HG03025 (cell line): Measurements from ENCODE around the gene DMD.

Experiments used
- ATAC-seq: cut with Tn5 transposase; IDR thresholded peaks from one replicate; pipeline ENCODE4 v1.9.1; 2021; ENCODE audit warnings: mild to moderate bottlenecking, moderate library complexity; ENCODE audit not compliant: unreplicated experiment, low FRiP score

DMD gene

GRCh38 chrX:32525234-32525633 lies 686.1 kb downstream of the DMD start:
- no peak for ATAC-seq

- ATAC-seq, result no peak
Measured at GRCh38 chrX:32524385-32524784, 687.0 kb downstream of the DMD start.

GRCh38 chrX:32520789-32521188 lies 690.6 kb downstream of the DMD start:
- no peak for ATAC-seq

- no peak for ATAC-seq
Measured at GRCh38 chrX:32514986-32515385, 696.4 kb downstream of the DMD start.

- ATAC-seq, result no peak
Measured at GRCh38 chrX:32501606-32502005, 709.7 kb downstream of the DMD start.

GRCh38 chrX:32496671-32497070 lies 714.7 kb downstream of the DMD start:
- no peak for ATAC-seq

- ATAC-seq, result no peak
Measured at GRCh38 chrX:32495855-32496254, 715.5 kb downstream of the DMD start.

- no peak for ATAC-seq
Measured at GRCh38 chrX:32489125-32489524, 722.2 kb downstream of the DMD start.

- no peak for ATAC-seq
Measured at GRCh38 chrX:32483534-32484136, 727.7 kb downstream of the DMD start.

- no peak for ATAC-seq
Measured at GRCh38 chrX:32480019-32480418, 731.3 kb downstream of the DMD start.

GRCh38 chrX:32472364-32472763 lies 739.0 kb downstream of the DMD start:
- no peak for ATAC-seq

GRCh38 chrX:32455704-32456103 lies 755.6 kb downstream of the DMD start:
- ATAC-seq, result no peak

GRCh38 chrX:32451954-32452695 lies 759.2 kb downstream of the DMD start:
- ATAC-seq, result no peak

GRCh38 chrX:32448945-32449344 lies 762.4 kb downstream of the DMD start:
- ATAC-seq, result peak; percentile 55

GRCh38 chrX:32448320-32448719 lies 763.0 kb downstream of the DMD start:
- peak; percentile 100 for ATAC-seq

GRCh38 chrX:32447640-32448039 lies 763.7 kb downstream of the DMD start:
- ATAC-seq, result no peak

GRCh38 chrX:32443841-32444240 lies 767.5 kb downstream of the DMD start:
- ATAC-seq, result no peak

GRCh38 chrX:32421266-32421665 lies 790.1 kb downstream of the DMD start:
- no peak for ATAC-seq

- ATAC-seq, result no peak
Measured at GRCh38 chrX:32408389-32408788, 803.0 kb downstream of the DMD start.

GRCh38 chrX:32397562-32398216 lies 813.7 kb downstream of the DMD start:
- ATAC-seq, result no peak

GRCh38 chrX:32395878-32396277 lies 815.5 kb downstream of the DMD start:
- ATAC-seq, result no peak

- ATAC-seq, result no peak
Measured at GRCh38 chrX:32392655-32393054, 818.7 kb downstream of the DMD start.
